ENCODE data around the gene BAIAP2. TPM values are rescaled to one million over a fixed set of nuclear protein-coding genes. Genes with fewer than 3 reads are reported as not detected.

BAIAP2 gene
- total and polyA plus RNA-seq, 2 of the 13 experiments (the other 11 are each of a cell fraction or from before 2014, with no cell fraction given) = 22.5 to 24.0 TPM

DNA sequence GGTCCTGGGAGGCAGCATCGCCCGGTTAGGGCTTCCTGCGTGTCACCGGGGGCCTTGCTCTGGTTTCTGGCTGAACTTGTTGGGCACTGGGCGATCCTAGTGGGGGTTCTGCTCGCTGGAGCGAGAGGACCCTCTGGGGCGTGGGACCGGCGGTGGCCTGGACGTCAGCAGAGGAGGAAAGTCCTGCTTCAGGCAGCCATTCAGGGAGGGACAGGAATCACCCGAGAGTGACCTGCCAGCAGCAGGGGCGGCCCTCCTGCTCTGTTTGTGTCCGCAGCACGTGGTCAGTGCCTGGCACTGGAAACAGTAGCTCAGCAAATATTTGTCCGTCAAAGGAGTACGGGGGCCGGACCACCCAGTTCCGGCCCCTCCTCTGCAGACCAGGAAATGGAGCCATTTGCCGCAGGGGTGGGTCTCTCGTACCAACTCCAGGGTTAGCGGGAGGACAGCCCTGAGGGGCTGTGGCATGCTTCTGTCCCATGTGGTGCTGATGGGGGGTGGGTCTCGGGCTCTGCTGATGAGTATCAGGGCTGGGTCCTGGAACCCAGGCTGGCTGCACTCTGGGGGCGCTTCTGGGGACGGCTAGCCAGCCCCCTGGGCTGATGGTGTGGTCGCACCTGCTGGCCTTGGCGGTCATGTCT is 48.3 kb downstream of the BAIAP2 start (continued):
- TF ChIP-seq ZNF549 (CRISPR knock-in tag; IDR thresholded peaks at IDR 0.05) (no peak), NFE2L1 (CRISPR knock-in tag; IDR thresholded peaks at IDR 0.05; ENCODE audit: borderline replicate concordance) (no peak), ZNF547 (CRISPR knock-in tag; IDR thresholded peaks at IDR 0.05) (peak; percentile 94), FOXC1 (CRISPR knock-in tag; IDR thresholded peaks at IDR 0.05; ENCODE audit: borderline replicate concordance) (peak; percentile 88), SIN3A (IDR thresholded peaks at IDR 0.05; ENCODE audit: borderline replicate concordance, low read depth, low read length) (peak; percentile 94), ZNF607 (CRISPR knock-in tag; IDR thresholded peaks at IDR 0.05; ENCODE audit: borderline replicate concordance) (peak; percentile 98), CBX2 (IDR thresholded peaks at IDR 0.05; ENCODE audit: low read depth, low read length) (no peak), CBX2 (CRISPR knock-in tag; IDR thresholded peaks at IDR 0.05; ENCODE audit: low read depth) (peak; percentile 31; the same call in 1 of the 2 replicates), TRAFD1 (CRISPR knock-in tag; IDR thresholded peaks at IDR 0.05; ENCODE audit: borderline replicate concordance) (no peak), ATF6 (CRISPR knock-in tag; conservative IDR thresholded peaks at IDR 0.05) (no peak), ZNF777 (CRISPR knock-in tag; IDR thresholded peaks at IDR 0.05) (peak; percentile 73), SOX6 (IDR thresholded peaks at IDR 0.05) (no peak), SOX6 (CRISPR knock-in tag; IDR thresholded peaks at IDR 0.05) (peak; percentile 94), IKZF4 (CRISPR knock-in tag; IDR thresholded peaks at IDR 0.05; ENCODE audit: borderline replicate concordance, low read depth, not compliant biosample characterization) (peak; percentile 35), HOXA5 (CRISPR knock-in tag; IDR thresholded peaks at IDR 0.05) (peak; percentile 97), MTA3 (CRISPR knock-in tag; IDR thresholded peaks at IDR 0.05) (no peak), MEIS1 (CRISPR knock-in tag; IDR thresholded peaks at IDR 0.05; ENCODE audit: borderline replicate concordance) (peak; percentile 92; the same call in 1 of the 2 replicates), AFF4 (CRISPR knock-in tag; IDR thresholded peaks at IDR 0.05) (no peak)
- TF ChIP-seq, protein P1, sequence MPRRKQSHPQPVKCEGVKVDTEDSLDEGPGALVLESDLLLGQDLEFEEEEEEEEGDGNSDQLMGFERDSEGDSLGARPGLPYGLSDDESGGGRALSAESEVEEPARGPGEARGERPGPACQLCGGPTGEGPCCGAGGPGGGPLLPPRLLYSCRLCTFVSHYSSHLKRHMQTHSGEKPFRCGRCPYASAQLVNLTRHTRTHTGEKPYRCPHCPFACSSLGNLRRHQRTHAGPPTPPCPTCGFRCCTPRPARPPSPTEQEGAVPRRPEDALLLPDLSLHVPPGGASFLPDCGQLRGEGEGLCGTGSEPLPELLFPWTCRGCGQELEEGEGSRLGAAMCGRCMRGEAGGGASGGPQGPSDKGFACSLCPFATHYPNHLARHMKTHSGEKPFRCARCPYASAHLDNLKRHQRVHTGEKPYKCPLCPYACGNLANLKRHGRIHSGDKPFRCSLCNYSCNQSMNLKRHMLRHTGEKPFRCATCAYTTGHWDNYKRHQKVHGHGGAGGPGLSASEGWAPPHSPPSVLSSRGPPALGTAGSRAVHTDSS (CRISPR knock-in tag; conservative IDR thresholded peaks at IDR 0.05) = 0 out of 2 replicates have a peak, but pooled peaks have one; percentile 38
- TF ChIP-seq, protein P2, sequence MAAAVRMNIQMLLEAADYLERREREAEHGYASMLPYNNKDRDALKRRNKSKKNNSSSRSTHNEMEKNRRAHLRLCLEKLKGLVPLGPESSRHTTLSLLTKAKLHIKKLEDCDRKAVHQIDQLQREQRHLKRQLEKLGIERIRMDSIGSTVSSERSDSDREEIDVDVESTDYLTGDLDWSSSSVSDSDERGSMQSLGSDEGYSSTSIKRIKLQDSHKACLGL (CRISPR knock-in tag; IDR thresholded peaks at IDR 0.05) = peak; percentile 94; the same call in 1 of the 2 replicates
